RWPE1 (cell line): ENCODE data around the gene ME3.
"Not testable (repeated sequence)": the region's sequence is repeated elsewhere in the genome, so short reads cannot be mapped to it uniquely, and the experiment has no call there.

Experiments used
- CTCF ChIA-PET: fragments of 350-600 bp; sonication (Branson Sonifier 250); formaldehyde crosslinking; extraction: SDS; loops from one replicate; lab custom pipeline; 2021; lab: Yijun Ruan, JAX
- POLR2A ChIA-PET: fragments of 400-600 bp; formaldehyde crosslinking; extraction: SDS; loops from one replicate; lab custom pipeline; 2020; ENCODE audit warnings: antibody characterized with exemption; ENCODE audit not compliant: low non-redundant PET; lab: Yijun Ruan, JAX
- DNase-seq: peaks from one replicate; pipeline ENCODE4 v3.0.0; 2012; ENCODE audit warnings: low spot score
- H3K27ac ChIP-seq: fragments of 450-650 bp; 2 replicates; pipeline ENCODE4 v1.5.1; 2017
- CTCF ChIP-seq: fragments of 450-650 bp; conservative IDR thresholded peaks from 2 replicates; pipeline ENCODE4 v1.5.1; 2017; ENCODE audit warnings: low read depth, mild to moderate bottlenecking

The ME3 gene

GRCh38 chr11:86431258-86431657, 241.2 kb downstream of the ME3 start:
- DNase-seq = no peak
- CTCF ChIA-PET = interaction anchor here (0.7 to 0.8 kb wide), 2 partner anchors 19 to 962 kb away, joined by 3 read pairs; no protein-coding TSS in a partner anchor
- no peak overlapping the region for H3K27ac ChIP-seq
- POLR2A ChIA-PET = no interaction called here
- TF ChIP-seq CTCF = no peak

GRCh38 chr11:86427441-86427840, 245.0 kb downstream of the ME3 start:
- ChIA-PET CTCF (no interaction called here), POLR2A (no interaction called here)
- no peak for TF ChIP-seq CTCF
- no peak for DNase-seq
- H3K27ac ChIP-seq = no peak overlapping the region

- CTCF ChIA-PET, POLR2A ChIA-PET, DNase-seq, H3K27ac ChIP-seq: not testable (repeated sequence)
Observed at GRCh38 chr11:86423488-86423887, 248.9 kb downstream of the ME3 start.

GRCh38 chr11:86422371-86422770, 250.0 kb downstream of the ME3 start:
- no peak for DNase-seq
- no peak for TF ChIP-seq CTCF
- POLR2A ChIA-PET = no interaction called here
- CTCF ChIA-PET = interaction anchor here (0.6 to 0.7 kb wide), 2 partner anchors 902 to 1991 kb away, joined by 3 to 4 read pairs; no protein-coding TSS in a partner anchor
- H3K27ac ChIP-seq = no peak overlapping the region

- ChIA-PET POLR2A (no interaction called here), CTCF (no interaction called here)
- H3K27ac ChIP-seq = no peak overlapping the region
- no peak for TF ChIP-seq CTCF
- DNase-seq = no peak
Observed at GRCh38 chr11:86421946-86422345, 250.5 kb downstream of the ME3 start.

GRCh38 chr11:86418917-86419316, 253.5 kb downstream of the ME3 start:
- CTCF ChIA-PET = interaction anchor here (0.6 to 1.9 kb wide), 4 partner anchors 46 to 824 kb away, joined by 3 to 8 read pairs (median 4); no protein-coding TSS in a partner anchor
- peak; percentile 15 for DNase-seq

GRCh38 chr11:86418513-86418912, 253.9 kb downstream of the ME3 start:
- ChIA-PET POLR2A (no interaction called here), CTCF (interaction anchor here (0.6 to 1.9 kb wide), 4 partner anchors 45 to 823 kb away, joined by 3 to 8 read pairs (median 4); no protein-coding TSS in a partner anchor)
- H3K27ac ChIP-seq = no peak overlapping the region
- DNase-seq = no peak
- TF ChIP-seq CTCF = no peak

More at GRCh38 chr11:86418917-86419316, 253.5 kb downstream of the ME3 start:
- POLR2A ChIA-PET = no interaction called here
- no peak overlapping the region for H3K27ac ChIP-seq
- no peak; the same call in 1 of the 2 replicates for TF ChIP-seq CTCF
